ENCODE measurements around the gene MRPS14.
"Not testable (repeated sequence)": the region's sequence is repeated elsewhere in the genome, so short reads cannot be mapped to it uniquely, and the experiment has no call there.

The MRPS14 gene

DNA sequence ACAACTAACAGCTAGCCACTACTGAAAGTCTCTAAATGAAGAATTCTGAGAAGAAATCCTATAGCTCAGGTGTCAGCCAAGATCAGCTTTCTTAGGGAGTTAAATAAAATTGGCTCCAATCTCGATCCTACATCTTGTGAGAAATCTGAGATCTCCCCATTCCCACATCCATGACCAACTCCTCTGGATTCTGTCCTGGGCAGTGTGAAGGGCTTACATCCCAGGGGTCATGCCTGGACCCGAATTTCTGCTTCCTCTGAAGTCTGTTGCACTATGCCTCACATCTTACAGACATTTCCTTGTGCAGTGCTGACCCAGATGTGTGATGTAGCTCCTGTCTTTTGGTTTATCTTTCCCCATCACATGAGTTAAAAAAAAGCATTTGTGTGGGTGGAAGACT lies 39.6 kb upstream of the MRPS14 start:
- no peak overlapping the region for H3K4me3 ChIP-seq (ENCODE audit: control insufficient read depth, low read depth, low read length)
- TF ChIP-seq, protein P1, sequence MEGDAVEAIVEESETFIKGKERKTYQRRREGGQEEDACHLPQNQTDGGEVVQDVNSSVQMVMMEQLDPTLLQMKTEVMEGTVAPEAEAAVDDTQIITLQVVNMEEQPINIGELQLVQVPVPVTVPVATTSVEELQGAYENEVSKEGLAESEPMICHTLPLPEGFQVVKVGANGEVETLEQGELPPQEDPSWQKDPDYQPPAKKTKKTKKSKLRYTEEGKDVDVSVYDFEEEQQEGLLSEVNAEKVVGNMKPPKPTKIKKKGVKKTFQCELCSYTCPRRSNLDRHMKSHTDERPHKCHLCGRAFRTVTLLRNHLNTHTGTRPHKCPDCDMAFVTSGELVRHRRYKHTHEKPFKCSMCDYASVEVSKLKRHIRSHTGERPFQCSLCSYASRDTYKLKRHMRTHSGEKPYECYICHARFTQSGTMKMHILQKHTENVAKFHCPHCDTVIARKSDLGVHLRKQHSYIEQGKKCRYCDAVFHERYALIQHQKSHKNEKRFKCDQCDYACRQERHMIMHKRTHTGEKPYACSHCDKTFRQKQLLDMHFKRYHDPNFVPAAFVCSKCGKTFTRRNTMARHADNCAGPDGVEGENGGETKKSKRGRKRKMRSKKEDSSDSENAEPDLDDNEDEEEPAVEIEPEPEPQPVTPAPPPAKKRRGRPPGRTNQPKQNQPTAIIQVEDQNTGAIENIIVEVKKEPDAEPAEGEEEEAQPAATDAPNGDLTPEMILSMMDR (conservative IDR thresholded peaks at IDR 0.05; ENCODE audit: control insufficient read depth, insufficient read depth, low read depth, low read length), result no peak
- peak; percentile 8 for DNase-seq (ENCODE audit: low read depth)

GRCh38 chr1:175062339-175062738 lies 39.1 kb upstream of the MRPS14 start:
- H3K4me3 ChIP-seq (ENCODE audit: control insufficient read depth, low read depth, low read length), result no peak overlapping the region
- TF ChIP-seq, protein P1 (conservative IDR thresholded peaks at IDR 0.05; ENCODE audit: control insufficient read depth, insufficient read depth, low read depth, low read length), result no peak
- DNase-seq (ENCODE audit: low read depth), result peak; percentile 30

DNA sequence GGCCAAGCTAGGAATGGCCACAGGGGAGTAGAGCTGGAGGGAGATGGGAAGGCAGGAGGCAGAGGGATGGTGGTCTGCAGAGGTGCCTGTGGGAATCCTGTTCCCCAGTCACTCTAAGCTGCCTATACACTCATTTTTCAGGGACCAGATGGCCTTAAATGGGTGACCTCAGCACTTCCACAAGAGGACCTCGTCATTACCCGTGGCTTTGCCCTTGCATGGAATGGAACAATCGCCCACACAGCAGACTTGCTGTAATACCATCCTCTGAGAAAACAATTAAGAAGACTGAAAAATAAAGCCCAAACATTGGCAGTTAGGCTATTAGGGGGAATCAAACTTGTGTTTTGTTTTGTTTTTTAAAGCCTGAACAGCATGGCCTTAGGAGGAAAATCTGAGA lies 31.5 kb upstream of the MRPS14 start:
- H3K4me3 ChIP-seq (ENCODE audit: control insufficient read depth, low read depth, low read length), result no peak overlapping the region
- DNase-seq (ENCODE audit: low read depth), result no peak
- TF ChIP-seq, protein P1 (conservative IDR thresholded peaks at IDR 0.05; ENCODE audit: control insufficient read depth, insufficient read depth, low read depth, low read length), result no peak

DNA sequence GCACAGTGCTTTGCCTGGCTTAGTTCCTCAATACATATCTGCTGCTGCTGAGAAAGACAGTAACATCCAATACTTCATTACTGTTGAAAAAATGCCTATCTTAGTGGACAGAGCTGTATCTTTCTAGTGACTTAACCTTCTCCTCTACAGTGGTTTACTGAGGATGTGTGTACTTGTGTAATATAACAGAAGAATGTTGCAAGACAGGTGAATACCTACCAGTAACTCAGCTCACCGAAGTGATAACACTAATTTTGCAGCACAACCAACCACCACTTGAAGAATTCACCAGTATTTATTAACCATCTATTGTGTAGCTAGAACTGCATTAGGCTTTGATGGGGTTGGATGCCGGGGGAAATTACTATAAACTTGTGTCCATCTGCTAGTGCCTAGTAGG lies 27.8 kb upstream of the MRPS14 start:
- no peak overlapping the region for H3K4me3 ChIP-seq (ENCODE audit: control insufficient read depth, low read depth, low read length)
- no peak for DNase-seq (ENCODE audit: low read depth)
- TF ChIP-seq, protein P1 (conservative IDR thresholded peaks at IDR 0.05; ENCODE audit: control insufficient read depth, insufficient read depth, low read depth, low read length), result no peak

- DNase-seq (ENCODE audit: low read depth), result no peak
- TF ChIP-seq, protein P1 (conservative IDR thresholded peaks at IDR 0.05; ENCODE audit: control insufficient read depth, insufficient read depth, low read depth, low read length), result no peak
- no peak overlapping the region for H3K4me3 ChIP-seq (ENCODE audit: control insufficient read depth, low read depth, low read length)
These were observed 22.3 kb upstream of the MRPS14 start for GRCh38 chr1:175045519-175045918.

DNA sequence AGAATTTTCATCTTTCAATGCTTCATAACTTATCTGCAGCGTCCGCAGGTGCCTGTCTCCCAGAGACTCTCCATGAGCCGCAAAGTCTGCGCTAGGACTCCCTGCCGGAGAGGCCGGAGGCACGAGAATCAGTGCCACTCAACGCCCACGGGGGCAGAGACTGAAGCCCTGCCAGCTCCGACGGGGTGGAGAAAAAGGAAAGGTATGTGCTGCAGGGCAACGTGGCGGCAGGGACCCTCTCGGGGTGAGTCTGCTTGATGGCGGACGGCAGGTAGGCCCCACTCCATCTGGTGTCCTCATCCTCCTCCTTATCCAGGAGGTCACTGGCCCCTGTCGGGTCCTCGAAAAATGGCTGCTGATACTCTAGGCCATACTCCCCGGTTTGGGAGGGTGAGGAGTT lies 21.9 kb upstream of the MRPS14 start:
- H3K4me3 ChIP-seq (ENCODE audit: control insufficient read depth, low read depth, low read length), result no peak overlapping the region
- TF ChIP-seq, protein P1 (conservative IDR thresholded peaks at IDR 0.05; ENCODE audit: control insufficient read depth, insufficient read depth, low read depth, low read length), result no peak
- DNase-seq (ENCODE audit: low read depth), result no peak

DNA sequence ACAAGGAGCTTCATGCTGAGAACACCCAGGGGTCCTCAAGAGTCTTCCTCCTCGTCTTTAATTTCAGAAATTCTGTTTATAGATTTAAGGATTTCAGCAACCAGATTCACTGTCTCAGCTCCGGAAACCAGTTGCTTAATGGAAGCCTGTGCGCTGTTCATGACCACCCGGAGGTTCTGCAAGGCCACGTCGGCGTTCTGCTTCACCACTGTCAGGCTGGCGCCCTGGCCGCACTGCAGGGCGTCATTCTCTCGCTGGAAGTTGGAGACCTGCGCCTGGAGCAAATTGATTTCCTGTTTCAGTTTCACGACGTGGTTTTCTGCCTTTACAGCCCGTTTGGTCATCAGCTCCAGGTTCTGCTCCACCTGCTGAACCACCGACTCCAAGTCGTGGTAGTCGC lies 21.4 kb upstream of the MRPS14 start:
- not testable (repeated sequence) for DNase-seq (ENCODE audit: low read depth); H3K4me3 ChIP-seq (ENCODE audit: control insufficient read depth, low read depth, low read length)
